ENCODE results near the gene LRWD1.

The LRWD1 gene

DNA sequence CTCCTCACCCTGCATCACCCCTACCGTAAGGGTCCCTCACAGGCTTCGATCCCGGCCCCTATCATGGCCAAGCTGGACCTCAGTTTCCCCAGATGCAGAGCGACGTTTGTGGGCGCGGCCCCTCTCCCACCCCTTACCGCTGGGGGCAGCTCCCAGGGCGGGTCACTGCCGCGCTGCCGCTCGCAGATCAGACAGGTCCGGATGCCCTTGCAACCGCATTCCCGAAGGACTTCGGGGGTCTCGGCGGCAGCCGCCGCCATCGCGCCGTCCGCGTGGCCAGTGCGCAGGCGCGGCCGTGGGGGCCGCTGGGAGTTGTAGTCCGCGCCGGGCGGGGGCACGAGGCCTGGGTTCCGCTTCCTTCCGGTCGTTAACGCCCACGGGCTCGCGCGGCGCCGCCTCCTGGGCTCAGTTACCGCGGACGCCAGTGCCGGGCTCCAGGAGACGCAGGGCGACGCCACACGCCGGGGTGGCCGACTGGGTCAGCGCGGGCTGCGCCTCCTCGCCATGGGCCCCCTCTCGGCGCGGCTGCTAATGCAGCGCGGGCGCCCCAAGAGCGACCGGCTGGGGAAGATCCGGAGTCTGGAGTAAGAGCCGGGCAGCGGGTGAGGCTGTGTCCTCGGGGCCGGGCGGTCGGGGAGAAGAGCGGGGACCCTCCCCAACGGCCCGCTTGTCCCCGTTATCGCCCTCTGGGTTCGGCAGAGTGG is at the start of gene LRWD1, which contains the start of gene ALKBH4:
Gene LRWD1 (plus strand): TSS at position 408 of the 704 bp plus-strand sequence. CDS start 97 bp downstream, at position 505.
Gene ALKBH4 (minus strand): TSS at position 287 of the 704 bp plus-strand sequence. CDS start 27 bp downstream, at position 260.
- peak; percentile 98 for FAIRE-seq
- peak; percentile 100 for DNase-seq (ENCODE audit: low spot score)

- no peak for FAIRE-seq
- no peak for DNase-seq (ENCODE audit: low spot score)
These were observed 49.0 kb upstream of the LRWD1 start for GRCh38 chr7:102415685-102416225.

- FAIRE-seq (no peak), DNase-seq (ENCODE audit: low spot score) (no peak)
These were observed 48.4 kb upstream of the LRWD1 start for GRCh38 chr7:102416406-102416805.

GRCh38 chr7:102417105-102417504 is 47.7 kb upstream of the LRWD1 start:
- DNase-seq (ENCODE audit: low spot score) (no peak), FAIRE-seq (no peak)

- FAIRE-seq (no peak), DNase-seq (ENCODE audit: low spot score) (no peak)
These were observed 46.2 kb upstream of the LRWD1 start for GRCh38 chr7:102418592-102418991.

DNA sequence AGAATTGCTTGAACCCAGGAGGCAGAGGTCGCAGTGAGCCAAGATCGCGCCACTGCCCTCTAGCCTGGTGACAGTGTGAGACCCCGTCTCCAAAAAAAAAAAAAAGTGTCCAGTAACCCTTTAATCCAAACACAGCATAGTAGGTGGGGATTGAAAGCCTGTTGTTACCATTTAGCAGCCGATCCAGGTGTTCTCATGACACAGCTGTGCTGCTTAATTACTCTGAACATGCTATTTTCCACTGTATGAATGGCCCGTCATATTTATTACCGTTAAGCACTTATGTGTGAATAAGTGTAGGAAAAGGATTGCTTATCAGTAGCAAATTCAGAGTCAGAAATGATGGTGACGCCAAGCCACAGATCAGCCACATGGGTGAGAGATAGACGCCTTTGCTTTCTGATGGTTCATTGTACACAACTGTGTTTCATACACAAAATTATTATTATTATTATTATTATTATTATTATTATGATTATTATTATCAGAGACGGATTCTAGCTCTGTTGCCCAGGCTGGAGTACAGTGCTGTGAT is 43.0 kb upstream of the LRWD1 start:
- DNase-seq (ENCODE audit: low spot score): no peak

GRCh38 chr7:102424129-102424551 is 40.6 kb upstream of the LRWD1 start:
- DNase-seq (ENCODE audit: low spot score) (no peak), FAIRE-seq (no peak)

More for the DNA sequence above, 43.0 kb upstream of the LRWD1 start:
- FAIRE-seq: no peak

GRCh38 chr7:102424787-102425218 is 40.0 kb upstream of the LRWD1 start:
- no peak for DNase-seq (ENCODE audit: low spot score)
- FAIRE-seq: no peak

DNA sequence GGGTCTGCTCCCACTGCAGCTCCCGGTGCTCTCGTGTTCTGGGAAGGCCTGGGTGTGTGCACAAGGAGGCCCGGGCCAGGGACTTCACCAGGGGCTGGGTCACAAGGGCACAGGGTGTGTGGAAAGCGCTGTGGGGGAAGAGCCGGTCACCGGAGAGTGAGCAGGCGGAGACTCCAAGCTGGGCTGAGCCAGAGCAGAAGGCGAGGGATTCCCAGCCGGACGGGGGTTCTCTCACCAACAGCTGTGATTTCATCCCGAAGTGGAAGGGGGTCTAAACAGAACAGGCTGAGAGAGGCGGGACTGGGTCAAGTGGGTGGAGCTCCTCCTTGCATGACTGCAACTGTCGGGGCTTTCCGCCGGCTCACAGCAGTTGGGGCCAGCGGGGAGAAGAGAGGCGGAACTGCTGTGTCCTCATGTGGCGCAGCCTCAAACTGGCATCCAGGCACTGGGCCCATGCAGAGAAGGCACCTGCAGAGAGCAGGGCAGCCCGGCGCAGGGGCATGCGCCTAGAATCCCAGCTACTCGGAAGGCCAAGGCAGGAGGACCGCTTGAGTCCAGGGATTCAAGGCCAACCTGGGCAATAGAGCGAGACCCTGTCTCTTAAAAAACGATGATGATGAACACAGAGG is 39.0 kb upstream of the LRWD1 start:
- FAIRE-seq (no peak), DNase-seq (ENCODE audit: low spot score) (no peak)

DNA sequence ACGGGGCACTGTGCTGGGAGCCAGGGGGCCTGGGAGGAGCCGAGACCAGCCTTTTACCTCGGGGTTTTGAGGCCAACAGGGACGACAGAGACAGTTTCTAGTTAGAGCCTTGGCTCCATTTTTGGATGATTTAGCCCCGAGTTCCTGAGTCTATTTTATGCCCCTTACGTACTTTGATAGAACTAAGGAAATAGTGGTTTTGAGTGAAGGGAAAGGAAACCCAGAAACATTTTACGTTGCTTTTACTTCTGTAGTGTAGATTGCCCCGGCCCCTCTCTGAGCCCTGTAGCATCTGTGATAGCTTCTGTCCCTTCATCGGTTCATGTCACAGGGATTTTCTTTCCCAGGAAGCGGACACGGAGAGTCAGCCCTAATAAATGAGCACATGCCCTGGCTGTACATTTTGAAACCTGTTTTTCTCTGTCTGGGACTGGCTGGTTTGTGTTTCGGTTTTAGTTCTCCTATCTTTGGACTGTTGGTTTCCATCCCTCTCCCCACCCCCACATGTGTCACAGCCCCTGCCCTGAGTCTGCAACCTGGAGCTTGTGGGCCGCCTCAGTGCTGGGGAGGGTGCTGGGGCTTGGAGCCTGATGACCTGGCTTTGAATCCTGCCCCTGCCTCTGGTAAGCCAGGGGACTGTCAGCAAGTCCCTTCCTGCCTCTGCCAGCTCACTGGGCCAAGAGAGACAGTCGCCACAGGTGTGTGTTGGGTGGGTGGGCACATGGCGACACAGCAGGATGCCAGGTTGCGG is 38.3 kb upstream of the LRWD1 start:
- no peak for FAIRE-seq
- DNase-seq (ENCODE audit: low spot score): no peak

DNA sequence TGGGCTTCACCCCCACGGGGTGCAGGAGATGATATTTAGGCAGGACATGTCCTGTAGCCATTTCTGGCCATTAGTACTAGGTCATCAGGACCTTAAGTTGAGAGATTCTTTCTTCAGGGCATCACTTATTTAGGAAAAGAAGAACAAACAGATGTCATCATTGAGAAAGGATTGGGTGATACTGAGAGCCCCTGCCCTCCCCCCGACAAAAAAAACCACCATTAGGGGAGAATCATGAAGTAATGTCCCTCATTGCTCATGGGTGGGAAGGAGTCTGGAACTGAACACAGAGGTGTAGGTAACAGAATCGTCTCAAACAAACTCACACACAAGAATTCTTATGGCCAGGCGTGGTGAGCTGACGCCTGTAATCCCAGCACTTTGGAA is 37.8 kb upstream of the LRWD1 start:
- DNase-seq (ENCODE audit: low spot score) (no peak), FAIRE-seq (no peak)

DNA sequence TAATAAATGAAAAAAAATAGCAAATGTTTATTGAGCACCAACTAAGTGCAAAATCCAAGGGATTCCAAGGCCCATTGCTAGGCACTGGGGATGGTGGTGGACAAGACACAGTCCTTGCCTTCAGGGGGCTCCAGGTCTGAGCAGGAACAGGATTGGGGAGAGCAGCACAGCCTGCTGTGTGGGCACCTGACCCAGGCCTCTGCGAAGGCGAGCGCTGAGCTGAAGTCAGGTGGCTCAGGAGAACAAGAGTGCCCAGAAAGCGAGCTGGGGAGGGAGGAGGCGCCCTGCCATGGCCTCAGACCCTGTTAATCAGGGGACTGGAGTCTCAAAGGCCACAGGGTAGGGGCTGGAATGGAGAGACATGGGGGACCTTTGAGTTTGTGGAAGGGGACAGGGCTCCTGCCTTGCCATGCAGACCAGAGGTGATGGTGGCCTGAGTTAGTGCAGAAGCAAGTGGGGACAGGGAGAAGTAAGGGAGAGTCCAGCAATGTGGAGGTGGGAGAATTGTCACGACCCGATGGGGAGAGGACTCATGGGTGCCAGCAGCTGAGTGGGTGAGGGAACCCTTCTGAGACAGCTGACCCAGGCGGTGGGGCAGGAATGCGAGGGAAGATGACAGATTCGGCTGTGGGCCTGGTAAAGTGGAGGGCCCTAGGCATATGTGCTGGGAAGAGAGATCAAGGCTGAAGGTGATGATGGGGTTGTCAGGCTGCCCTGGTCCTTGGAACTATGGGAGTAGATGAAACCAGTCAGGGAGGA is 35.5 kb upstream of the LRWD1 start:
- DNase-seq (ENCODE audit: low spot score) (no peak), FAIRE-seq (no peak)

DNA sequence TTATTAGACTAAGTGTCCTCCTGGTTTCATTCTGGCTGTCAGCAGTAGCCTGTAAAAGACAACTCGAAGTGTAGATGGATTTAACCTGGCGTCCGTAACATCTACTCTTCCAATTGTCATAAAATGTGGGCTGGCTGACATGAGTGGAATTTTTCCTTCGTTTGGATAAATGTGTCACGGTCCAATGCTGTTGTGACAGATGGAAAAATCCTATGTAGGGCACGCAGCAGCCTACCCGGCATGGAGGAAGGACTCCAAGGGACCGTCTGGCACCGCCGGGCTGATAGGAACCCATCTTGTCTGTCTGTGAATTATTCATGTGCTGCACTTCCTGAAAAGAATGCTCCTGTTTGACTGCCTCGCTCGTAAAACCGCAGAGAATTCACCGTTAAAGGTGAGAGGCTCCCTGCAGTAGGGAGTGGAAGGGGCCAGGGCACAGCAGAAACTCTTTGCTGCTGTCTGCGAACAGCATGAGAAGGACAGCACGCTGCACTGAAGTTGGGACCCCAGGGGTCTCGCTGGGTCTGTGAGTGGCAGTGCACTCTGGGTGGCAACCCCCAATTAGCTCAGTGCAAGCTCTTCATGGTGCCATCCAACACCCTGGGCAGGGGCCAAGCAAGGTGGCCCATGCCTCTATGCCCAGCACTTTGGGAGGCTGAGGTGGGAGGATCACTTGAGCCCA is 33.0 kb upstream of the LRWD1 start:
- FAIRE-seq (no peak), DNase-seq (ENCODE audit: low spot score) (peak; percentile 66)

DNA sequence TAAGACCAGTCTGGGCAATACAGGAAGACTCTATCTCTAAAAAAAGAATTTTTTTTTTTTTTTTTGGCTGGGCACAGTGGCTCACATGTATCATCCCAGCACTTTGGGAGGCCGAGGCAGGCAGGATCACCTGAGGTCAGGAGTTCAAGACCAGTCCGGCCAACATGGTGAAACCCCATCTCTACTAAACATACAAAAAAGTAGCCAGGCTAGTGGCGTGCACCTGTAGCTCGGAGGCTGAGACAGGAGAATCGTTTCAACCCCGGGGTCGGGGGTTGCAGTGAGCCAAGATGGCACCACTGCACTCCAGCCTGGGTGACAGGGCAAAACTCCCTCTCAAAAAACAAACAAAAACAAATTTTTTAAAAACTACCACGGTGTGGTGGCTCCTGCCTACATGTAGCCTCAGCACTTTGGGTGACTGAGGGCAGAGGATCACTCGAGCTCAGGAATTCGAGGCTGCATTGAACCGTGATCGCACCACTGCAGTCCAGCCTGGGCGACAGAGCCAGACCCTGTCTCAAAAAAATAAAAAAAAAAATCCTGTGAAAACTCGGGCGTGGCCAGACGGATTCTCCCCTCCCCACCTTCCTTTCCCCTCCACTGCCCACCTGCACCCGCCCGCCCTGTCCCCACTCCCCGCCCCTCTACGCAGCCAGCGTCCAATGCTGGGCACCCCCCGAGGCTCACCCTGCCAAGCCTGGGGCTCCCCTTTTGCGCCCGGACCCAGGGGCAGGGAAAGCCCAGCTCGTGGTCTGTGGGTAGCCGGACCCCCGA is 32.2 kb upstream of the LRWD1 start:
- DNase-seq (ENCODE audit: low spot score) (no peak), FAIRE-seq (peak; percentile 56)

GRCh38 chr7:102433219-102434038 is 31.4 kb upstream of the LRWD1 start, which contains the start of gene ORAI2:
TSS of gene ORAI2 (plus strand) at chr7:102433575. CDS start at chr7:102438957, 5,382 bp downstream.
- DNase-seq (ENCODE audit: low spot score) (peak; percentile 98), FAIRE-seq (peak; percentile 98)

- DNase-seq (ENCODE audit: low spot score): peak; percentile 68
- peak; percentile 9 for FAIRE-seq
These were observed 30.7 kb upstream of the LRWD1 start for GRCh38 chr7:102434039-102434486.

GRCh38 chr7:102436118-102436517 is 28.7 kb upstream of the LRWD1 start:
- FAIRE-seq: no peak
- DNase-seq (ENCODE audit: low spot score): no peak

All from urothelium cell line (cell line).